Islet of Langerhans (tissue), 1 donor: Measurements from ENCODE around the gene TRIM72.
"Not testable (repeated sequence)": the region's sequence is repeated elsewhere in the genome, so short reads cannot be mapped to it uniquely, and the experiment has no call there.

ENCODE experiments used
- FAIRE-seq: peaks from one replicate; lab custom pipeline; 2011; peaks lifted over from hg19 to GRCh38; lab: Jason Lieb, UNC

Gene TRIM72

DNA sequence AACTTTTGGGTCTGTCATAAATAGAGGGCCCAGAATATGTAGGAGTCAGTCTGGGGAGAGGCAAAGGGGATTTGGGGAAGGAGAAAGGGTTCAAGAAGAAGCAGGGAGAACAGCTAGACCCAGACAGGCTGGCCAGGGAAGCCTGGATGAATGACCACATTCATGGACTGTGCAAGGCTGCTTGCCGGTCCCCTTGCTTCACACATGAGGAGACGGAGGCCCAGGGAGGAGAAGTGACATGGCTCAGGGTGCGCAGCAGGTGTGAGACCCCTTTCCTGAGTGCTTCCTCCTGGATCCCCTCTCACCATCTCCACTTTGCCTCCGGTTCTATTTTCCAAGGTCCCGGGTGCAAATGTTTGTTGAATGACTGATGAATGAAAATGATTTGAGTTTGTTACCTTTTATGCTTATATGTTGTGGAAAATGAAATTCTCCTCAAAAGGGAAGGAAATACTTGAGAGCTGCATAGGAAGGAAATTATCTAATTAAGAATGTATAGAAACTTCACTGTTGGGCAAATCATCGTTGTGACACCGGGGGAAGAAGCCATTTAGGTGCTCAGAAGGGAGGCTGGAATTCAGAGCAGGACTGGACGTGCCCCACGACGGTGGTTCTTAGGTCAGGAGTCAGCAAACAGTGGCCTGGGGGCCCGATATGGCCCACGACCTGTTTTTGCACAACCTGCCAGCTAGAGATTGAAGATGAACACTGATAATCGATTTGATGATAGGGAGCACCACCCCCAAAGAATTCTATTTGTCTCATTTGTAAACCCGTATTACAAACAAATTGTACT is 46.4 kb downstream of the TRIM72 start:
- FAIRE-seq: no peak

DNA sequence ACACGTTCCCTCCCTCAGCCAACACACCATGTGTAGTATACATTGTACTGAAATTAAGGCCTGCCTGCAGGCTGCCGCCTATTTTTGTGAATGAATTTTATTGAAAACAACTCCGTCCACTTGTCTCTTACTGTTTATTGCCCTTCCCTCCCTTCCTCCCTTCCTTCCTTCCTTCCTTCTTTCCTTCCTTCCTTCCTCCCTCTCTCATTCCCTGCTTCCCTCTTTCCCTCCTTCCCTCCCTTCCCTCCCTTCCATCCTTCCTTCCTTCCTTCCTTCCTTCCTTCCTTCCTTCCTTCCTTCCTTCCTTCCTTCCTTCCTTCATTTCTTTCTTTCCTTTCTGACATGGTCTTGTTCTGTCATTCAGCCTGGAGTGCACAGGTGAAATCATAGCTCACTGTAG is 48.2 kb downstream of the TRIM72 start:
- FAIRE-seq: no peak

DNA sequence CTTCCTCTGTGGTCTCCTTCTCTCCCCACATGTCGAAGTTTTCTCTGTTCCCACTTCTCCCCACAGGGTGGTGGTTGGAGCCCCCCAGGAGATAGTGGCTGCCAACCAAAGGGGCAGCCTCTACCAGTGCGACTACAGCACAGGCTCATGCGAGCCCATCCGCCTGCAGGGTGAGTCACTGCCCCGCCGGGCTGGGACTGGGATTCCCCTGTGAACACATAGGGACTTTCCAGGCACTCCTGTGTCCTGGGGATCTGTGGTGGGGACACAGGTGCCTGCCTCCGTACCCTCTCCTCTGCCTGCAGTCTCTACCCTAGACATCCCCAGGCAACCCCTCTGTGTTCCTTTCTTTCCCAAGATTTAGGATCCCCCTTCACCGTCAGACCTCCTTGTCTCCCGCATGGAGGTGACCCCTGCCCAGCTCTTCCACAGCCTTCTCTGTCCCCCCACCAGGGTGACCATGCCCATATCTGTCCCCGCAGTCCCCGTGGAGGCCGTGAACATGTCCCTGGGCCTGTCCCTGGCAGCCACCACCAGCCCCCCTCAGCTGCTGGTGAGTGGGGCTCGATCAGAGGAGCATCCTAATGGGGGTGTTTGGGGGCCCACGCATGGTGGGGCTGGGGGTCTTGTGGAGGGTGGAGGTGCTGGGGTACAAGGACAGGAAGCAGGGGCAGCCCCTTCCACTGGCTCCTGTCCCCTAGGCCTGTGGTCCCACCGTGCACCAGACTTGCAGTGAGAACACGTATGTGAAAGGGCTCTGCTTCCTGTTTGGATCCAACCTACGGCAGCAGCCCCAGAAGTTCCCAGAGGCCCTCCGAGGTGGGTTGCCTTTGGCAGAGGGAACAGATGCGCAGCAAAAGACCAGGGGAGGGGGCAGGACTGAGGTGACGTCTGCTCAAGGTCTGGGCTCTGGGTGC is 51.7 kb downstream of the TRIM72 start:
- no peak for FAIRE-seq

DNA sequence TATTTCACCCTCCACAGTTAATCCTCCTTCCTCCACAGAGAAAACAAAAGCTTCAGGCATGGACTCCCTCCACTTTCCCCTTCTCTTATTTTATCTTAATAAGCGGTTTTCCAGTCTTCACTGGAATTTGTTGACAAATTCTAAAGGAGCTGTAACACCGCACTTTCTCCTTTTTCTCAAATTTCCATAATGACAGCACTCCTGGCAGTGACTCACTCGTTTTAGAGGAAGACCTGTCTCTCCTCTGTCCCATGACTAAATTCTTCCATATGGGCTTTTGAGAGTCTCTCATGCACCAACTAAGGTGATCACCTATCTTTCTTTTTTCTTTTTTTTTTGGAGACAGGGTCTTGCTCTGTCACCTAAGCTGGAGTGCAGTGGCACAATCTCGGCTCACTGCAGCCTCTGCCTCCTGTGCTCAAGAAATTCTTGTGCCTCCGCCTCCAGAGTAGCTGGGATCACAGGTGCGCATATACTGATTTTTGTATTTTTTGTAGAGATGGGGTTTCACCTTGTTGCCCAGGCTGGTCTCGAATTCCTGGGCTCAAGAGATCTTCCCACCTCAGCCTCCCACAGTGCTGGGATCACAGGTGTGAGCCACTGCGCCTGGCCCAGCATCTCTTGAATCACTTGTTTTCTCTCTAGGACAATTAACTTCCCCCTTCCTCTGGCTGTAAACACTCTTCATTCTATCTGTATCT is 53.6 kb downstream of the TRIM72 start:
- no peak for FAIRE-seq

DNA sequence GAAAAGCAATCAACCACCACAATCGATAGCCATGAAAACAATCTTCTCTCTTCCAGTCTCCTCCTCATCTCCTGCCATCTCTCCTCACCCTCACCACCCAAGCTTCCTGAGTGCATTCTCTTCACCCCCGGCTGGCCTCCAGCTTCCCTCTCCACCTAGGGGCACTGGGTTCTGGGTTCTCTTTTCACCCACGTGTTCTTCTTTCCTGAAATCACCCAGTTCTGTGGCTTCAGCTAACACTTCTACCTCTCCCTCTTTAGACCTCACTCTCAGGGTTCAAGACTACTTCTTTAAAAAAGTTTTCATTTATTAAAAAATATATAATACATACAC is 54.1 kb downstream of the TRIM72 start:
- no peak for FAIRE-seq

DNA sequence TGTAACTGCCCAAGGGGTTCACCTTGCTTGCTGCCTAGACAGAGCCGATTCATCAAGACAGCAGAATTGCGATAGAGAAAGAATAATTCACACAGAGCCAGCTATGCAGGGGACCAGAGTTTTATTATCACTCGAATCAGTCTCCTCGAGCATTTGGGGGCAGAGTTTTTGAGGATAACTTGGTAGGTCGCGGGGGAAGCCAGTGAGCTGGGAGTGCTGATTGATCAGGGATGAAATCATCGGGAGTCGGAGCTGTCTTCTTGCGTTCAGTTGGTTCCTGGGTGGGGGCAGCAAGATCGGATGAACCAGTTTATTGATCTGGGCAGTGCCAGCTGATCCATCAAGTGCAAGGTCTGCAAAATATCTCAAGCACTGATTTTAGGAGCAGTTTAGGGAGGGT is 55.0 kb downstream of the TRIM72 start:
- no peak for FAIRE-seq

DNA sequence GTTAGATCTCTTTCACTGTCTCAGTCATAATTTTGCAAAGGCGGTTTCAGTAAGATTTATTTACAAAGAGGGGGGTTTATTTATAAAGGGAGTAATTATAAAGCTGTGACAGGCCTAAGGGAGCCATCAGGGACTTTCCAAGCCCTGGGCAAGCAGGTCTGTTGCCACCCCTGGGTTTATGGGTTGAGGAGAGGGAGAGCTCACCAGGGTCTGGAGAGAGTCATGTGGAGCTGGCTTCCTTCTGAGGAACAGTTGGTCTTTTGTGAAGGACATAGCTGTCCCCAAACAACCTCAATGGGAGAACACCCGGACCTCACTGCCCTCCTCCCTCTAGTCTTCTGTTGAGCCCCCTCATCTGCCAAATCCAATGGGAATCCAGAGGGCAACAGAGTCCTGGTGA is 55.6 kb downstream of the TRIM72 start:
- FAIRE-seq: no peak

DNA sequence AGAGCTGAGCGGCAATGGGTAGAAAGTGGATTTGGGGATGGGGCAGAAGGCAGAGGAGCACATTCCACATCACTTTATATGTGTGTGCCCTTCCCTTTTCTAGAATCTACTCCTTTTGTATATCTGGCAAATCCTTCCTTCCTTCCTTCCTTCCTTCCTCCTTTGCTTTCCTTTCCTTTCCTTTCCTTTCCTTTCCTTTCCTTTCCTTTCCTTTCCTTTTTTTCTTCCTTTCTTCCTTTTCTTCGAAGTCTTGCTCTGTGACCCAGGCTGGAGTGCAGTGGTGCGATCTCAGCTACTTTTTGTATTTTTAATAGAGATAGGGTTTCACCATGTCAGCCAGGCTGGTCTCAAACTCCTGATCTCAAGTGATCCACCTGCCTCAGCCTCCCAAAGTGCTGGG is 56.1 kb downstream of the TRIM72 start:
- not testable (repeated sequence) for FAIRE-seq

DNA sequence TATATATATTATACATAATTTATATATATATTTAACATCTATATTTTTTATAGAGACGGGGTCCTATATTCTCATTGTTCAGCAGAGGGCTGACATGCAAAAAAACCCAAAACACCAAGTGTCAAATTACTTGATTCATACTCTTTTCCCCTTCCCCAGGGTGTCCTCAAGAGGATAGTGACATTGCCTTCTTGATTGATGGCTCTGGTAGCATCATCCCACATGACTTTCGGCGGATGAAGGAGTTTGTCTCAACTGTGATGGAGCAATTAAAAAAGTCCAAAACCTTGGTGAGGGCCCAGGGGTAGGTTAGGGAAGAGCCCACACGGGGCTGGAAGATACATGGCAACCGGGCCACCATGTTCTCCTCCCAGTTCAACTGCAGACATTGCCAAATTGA is 56.9 kb downstream of the TRIM72 start:
- no peak for FAIRE-seq

DNA sequence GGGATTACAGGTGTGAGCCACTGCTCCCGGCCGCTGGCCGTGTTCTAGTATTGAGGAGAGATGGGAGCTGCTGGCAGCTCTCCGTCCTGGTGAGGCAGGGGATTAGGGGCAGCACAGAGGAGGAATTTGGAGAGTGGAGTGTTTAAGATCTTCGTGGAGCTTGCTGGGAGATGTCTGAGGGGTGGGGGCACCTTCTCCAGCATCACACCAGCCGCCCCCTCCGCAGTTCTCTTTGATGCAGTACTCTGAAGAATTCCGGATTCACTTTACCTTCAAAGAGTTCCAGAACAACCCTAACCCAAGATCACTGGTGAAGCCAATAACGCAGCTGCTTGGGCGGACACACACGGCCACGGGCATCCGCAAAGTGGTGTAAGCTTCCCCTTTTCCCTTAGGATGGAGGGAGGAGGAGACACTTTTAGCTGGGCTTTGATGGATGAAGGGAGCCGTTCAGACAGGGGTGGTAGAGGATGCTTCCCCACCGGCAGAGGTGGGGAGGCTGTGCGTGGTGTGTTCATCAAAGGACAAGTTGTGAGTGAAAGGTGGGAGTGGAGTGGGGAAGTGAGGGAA is 57.8 kb downstream of the TRIM72 start:
- FAIRE-seq: no peak

DNA sequence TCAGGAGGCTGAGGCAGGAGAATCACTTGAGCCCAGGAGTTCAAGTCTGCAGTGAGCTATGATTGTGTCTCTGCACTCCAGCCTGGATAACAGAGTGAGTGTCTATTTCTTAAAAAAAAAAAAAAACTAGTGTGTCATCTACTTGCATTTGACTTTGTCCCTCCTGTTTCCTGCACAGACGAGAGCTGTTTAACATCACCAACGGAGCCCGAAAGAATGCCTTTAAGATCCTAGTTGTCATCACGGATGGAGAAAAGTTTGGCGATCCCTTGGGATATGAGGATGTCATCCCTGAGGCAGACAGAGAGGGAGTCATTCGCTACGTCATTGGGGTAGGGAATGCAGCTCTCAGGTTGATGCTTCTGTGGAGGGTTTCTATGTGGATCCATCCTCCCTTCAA is 59.3 kb downstream of the TRIM72 start:
- no peak for FAIRE-seq

DNA sequence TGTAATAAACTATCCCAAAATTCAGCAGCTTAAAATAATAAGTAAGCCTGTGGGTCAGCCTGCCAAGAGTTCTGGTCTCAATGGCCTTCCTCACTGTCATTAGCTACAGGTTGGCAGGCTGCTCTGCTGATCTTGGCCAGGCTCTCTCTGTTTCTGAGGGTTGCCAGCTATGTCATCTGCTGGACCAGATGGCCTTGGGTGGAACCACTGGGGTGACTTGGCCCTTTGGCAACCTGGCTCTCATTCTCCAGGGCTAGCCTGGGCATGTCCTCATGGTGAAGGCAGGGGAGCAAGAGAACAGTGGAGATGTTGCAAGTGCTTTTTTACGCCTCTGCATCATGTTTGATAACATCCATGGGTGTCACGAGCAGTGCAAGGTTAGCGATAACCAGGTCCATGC is 59.8 kb downstream of the TRIM72 start:
- FAIRE-seq: no peak

DNA sequence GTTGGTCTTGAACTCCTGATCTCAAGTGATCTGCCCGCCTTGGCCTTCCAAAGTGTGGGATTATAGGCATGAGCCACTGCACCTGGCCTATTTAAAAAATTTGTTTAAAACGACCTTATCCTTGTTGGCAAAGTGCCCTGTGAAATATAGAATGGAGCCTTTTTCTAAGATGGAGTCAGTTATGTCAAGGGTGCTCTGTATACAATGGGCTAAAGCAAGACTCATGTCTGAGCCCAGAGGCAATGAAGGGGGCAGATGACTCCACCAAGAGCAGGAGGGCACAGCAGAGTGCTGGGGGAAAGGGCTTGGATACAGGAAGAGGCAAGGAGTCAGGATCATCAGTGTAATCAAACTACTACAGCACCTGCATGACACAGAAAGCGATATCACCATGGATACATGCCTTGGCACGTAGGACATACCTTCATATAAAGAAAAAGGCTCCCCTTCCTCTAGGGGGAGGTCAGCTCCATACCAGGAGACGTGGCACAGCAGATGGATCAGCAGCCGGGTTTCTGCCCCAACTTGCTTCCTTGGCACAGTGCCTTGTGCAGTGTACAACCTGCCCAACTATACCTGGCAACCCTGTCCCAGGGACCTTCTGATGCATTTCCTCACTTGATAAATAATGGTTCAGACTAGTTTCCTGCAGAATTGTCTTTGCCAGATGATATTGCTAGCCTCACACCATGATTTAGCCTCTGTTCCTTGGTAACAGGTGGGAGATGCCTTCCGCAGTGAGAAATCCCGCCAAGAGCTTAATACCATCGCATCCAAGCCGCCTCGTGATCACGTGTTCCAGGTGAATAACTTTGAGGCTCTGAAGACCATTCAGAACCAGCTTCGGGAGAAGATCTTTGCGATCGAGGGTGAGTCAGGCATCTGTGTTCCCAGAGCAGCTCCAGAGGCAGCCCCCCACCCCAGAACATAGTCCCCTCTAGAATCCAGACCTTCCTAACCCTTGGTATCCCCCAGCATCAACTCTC is 61.2 kb downstream of the TRIM72 start:
- FAIRE-seq: no peak

DNA sequence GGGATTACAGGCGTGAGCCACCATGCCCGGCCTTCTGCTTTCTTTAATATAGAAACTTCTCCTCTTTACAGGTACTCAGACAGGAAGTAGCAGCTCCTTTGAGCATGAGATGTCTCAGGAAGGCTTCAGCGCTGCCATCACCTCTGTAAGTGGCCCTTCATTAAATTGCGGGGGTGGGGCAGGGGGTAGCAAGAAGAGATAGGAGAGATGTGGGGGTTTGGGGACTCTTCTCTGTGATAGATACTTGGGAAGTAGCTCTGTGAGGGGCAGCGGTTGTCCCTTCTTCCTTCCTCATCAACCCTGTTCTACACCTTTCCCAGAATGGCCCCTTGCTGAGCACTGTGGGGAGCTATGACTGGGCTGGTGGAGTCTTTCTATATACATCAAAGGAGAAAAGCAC is 62.7 kb downstream of the TRIM72 start:
- FAIRE-seq: no peak

DNA sequence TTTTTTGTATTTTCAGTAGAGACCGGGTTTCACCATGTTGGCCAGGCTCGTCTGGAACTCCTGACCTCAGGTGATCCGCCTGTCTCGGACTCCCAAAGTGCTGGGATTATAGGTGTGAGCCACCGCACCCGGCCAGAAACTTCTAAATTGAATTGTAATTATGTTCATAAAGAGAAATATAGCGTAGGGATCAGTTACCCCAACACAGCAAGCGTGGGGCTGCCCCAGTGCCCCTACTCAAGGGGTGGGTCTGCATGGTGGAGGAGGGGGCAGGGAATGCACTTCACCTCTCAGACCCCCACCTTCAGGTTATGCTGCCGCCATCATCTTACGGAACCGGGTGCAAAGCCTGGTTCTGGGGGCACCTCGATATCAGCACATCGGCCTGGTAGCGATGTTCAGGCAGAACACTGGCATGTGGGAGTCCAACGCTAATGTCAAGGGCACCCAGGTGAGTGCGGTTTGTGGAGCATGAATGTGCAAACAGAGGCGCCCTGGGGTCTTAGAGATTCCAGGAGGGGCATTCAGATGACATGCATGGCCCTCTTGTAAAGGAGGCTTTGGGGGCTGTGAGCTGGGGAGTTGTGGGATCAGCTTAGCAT is 63.8 kb downstream of the TRIM72 start:
- no peak for FAIRE-seq

DNA sequence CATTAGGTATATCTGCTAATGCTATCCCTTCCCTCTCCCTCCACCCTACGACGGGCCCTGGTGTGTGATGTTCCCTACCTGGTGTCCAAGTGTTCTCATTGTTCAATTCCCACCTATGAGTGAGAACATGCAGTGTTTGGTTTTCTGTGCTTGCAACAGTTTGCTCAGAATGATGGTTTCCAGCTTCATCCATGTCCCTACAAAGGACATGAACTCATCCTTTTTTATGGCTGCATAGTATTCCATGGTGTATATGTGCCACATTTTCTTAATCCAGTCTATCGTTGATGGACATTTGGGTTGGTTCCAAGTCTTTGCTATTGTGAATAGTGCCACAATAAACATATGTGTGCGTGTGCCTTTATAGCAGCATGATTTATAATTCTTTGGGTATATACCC is 64.9 kb downstream of the TRIM72 start:
- FAIRE-seq: not testable (repeated sequence)
